Islet precursor cell (in vitro differentiated cells): Measurements from ENCODE around the gene SRCAP.
"Not testable (repeated sequence)": the region's sequence is repeated elsewhere in the genome, so short reads cannot be mapped to it uniquely, and the experiment has no call there.

Experiments
- DNase-seq: peaks from one replicate; pipeline ENCODE4 v3.0.0-alpha.2; 2018

The SRCAP gene

GRCh38 chr16:30664616-30665109 is 34.3 kb upstream of the SRCAP start:
- no peak for DNase-seq

GRCh38 chr16:30665155-30665829 is 33.7 kb upstream of the SRCAP start:
- DNase-seq, result no peak

GRCh38 chr16:30665830-30666190 is 33.2 kb upstream of the SRCAP start:
- no peak for DNase-seq

- DNase-seq, result no peak
Observed at GRCh38 chr16:30666681-30667080, 32.3 kb upstream of the SRCAP start.

GRCh38 chr16:30667361-30667905 is 31.5 kb upstream of the SRCAP start:
- DNase-seq, result no peak

GRCh38 chr16:30668393-30668792 is 30.6 kb upstream of the SRCAP start:
- no peak for DNase-seq

- DNase-seq, result no peak
Observed at GRCh38 chr16:30669026-30669902, 29.7 kb upstream of the SRCAP start.

GRCh38 chr16:30669903-30670824 is 28.8 kb upstream of the SRCAP start:
- DNase-seq, result no peak

GRCh38 chr16:30675143-30675542 is 23.8 kb upstream of the SRCAP start:
- no peak for DNase-seq

- no peak for DNase-seq
Observed at GRCh38 chr16:30677931-30678585, 20.9 kb upstream of the SRCAP start.

- no peak for DNase-seq
Observed at GRCh38 chr16:30678586-30678970, 20.4 kb upstream of the SRCAP start.

GRCh38 chr16:30680326-30680725 is 18.6 kb upstream of the SRCAP start:
- no peak for DNase-seq

- no peak for DNase-seq
Observed at GRCh38 chr16:30688701-30689100, 10.3 kb upstream of the SRCAP start.

GRCh38 chr16:30691907-30692306 is 7.1 kb upstream of the SRCAP start:
- no peak for DNase-seq

GRCh38 chr16:30692396-30693064 is 6.4 kb upstream of the SRCAP start:
- DNase-seq, result no peak

- DNase-seq, result no peak
Observed at GRCh38 chr16:30694926-30695693, 3.9 kb upstream of the SRCAP start.

- not testable (repeated sequence) for DNase-seq
Observed at GRCh38 chr16:30696646-30697045, 2.3 kb upstream of the SRCAP start.

GRCh38 chr16:30697264-30698138 is 1.5 kb upstream of the SRCAP start:
- no peak for DNase-seq

- DNase-seq, result peak; percentile 99
Observed at GRCh38 chr16:30698139-30698815, 694 bp upstream of the SRCAP start.
